HFFc6 (cell line): ENCODE data around the gene PLLP. TPM values are rescaled to one million over a fixed set of nuclear protein-coding genes. Genes with fewer than 3 reads are reported as not detected.

Source experiments
- DNase-seq: peaks from one replicate; pipeline ENCODE4 v3.0.0-alpha.2; 2018
- H3K27ac Mint-ChIP-seq: 2 replicates; pipeline ENCODE4 v1.8.0; 2020; ENCODE audit warnings: mild to moderate bottlenecking, mixed read lengths
- H3K27me3 Mint-ChIP-seq: 2 replicates; pipeline ENCODE4 v1.8.0; 2021; ENCODE audit warnings: mild to moderate bottlenecking, moderate library complexity, mixed read lengths; ENCODE audit not compliant: insufficient read depth
- H3K36me3 Mint-ChIP-seq: 2 replicates; pipeline ENCODE4 v1.8.0; 2021; ENCODE audit warnings: low read depth, mixed read lengths
- H3K4me1 Mint-ChIP-seq: 2 replicates; pipeline ENCODE4 v1.8.0; 2020; ENCODE audit warnings: low read depth, mixed read lengths
- H3K4me3 Mint-ChIP-seq: 2 replicates; pipeline ENCODE4 v1.8.0; 2020; ENCODE audit warnings: mild to moderate bottlenecking, moderate library complexity, mixed read lengths
- H3K9me3 Mint-ChIP-seq: 2 replicates; pipeline ENCODE4 v1.8.0; 2020; ENCODE audit warnings: mild to moderate bottlenecking, mixed read lengths
- total RNA-seq, 6 experiments: library from RNA; stranded (reverse); fragmentation: NEBNext Ultra II Directional; extraction: Animal tissue kit (Norgen Biotek cat#: 25700); gene quantifications; 2 replicates in 1 of 6; 3 replicates in 5 of 6; pipeline ENCODE4 v1.2.3, GENCODE V29; 2021
- TF ChIP-seq, protein P1 (sequence below): fragments of 200-600 bp; sonication (generic); IDR thresholded peaks from 2 replicates; pipeline ENCODE4 v1.5.0; 2021; ENCODE audit warnings: antibody characterized with exemption, mild to moderate bottlenecking

The PLLP gene
- total RNA-seq, 6 experiments from 2014 or later: not detected

DNA sequence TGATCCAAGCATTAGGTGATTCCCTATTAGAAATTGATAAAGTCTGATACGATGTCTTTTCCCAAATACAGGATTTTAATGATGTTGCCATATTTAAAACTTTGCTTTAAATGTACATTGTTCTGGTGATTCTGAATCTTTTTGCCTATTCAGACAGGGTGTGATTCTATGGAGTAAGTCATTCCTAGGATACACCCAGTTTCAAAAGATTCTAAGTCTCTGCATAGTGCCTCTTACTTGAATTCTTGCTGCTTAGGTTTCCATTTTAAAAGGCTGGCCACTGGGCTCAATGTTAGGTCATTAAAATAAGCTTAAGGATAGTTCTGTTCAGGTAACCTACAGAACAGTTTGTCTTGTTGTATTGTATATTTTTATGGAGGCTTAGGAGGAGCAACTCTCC lies 61.4 kb downstream of the PLLP start:
- no peak overlapping the region for H3K4me3 Mint-ChIP-seq
- no peak overlapping the region for H3K27ac Mint-ChIP-seq
- peaks cover 15% of the 10 kb centered on the region for H3K9me3 Mint-ChIP-seq
- DNase-seq: no peak
- peaks cover 11% of the 10 kb centered on the region for H3K4me1 Mint-ChIP-seq
- peaks cover 72% of the 10 kb centered on the region for H3K36me3 Mint-ChIP-seq
- H3K27me3 Mint-ChIP-seq: no peaks in the 10 kb centered on the region
- TF ChIP-seq, protein P1, sequence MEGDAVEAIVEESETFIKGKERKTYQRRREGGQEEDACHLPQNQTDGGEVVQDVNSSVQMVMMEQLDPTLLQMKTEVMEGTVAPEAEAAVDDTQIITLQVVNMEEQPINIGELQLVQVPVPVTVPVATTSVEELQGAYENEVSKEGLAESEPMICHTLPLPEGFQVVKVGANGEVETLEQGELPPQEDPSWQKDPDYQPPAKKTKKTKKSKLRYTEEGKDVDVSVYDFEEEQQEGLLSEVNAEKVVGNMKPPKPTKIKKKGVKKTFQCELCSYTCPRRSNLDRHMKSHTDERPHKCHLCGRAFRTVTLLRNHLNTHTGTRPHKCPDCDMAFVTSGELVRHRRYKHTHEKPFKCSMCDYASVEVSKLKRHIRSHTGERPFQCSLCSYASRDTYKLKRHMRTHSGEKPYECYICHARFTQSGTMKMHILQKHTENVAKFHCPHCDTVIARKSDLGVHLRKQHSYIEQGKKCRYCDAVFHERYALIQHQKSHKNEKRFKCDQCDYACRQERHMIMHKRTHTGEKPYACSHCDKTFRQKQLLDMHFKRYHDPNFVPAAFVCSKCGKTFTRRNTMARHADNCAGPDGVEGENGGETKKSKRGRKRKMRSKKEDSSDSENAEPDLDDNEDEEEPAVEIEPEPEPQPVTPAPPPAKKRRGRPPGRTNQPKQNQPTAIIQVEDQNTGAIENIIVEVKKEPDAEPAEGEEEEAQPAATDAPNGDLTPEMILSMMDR: no peak

DNA sequence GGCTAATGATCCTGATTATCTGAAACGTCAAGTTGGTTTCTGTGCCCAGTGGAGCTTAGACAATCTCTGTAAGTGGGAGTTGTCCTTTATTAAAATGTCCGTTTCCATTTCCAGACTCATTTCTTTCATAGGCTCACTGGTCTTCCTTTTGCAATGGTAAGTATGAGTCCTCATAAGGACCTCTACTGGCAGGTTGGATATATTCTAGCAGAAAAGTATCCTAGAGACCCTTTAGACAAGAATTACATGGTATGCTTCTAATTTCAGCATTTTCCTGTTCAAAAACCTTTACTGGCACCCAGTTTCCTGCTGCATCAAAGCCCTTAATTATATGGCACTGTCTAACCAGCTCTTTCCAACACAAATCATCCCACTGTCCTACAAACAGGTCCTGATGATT lies 67.5 kb downstream of the PLLP start:
- DNase-seq: no peak
- Mint-ChIP-seq H3K27ac (no peak overlapping the region), H3K4me1 (no peaks in the 10 kb centered on the region), H3K27me3 (no peaks in the 10 kb centered on the region), H3K36me3 (peaks cover 92% of the 10 kb centered on the region), H3K9me3 (peaks cover 49% of the 10 kb centered on the region), H3K4me3 (no peak overlapping the region)
- TF ChIP-seq, protein P1: no peak

DNA sequence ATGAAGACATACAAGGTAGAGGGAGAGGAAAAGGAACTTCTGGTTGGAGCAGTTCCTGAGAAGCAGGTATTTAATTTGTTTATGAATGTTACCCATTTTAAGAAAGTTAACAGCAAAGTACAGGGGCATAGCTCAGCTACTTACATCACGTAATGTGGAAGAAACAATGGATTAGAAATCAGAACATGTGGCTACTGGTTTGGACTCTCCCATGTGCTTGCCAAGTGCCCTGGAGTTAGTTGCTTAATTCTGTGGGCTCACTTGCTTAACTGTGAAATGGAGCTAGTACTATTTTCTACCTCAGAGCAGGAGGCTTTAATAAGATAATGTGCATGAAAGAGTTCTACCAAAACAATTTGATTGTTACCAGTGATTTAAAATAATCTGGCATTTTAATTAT lies 71.0 kb downstream of the PLLP start:
- Mint-ChIP-seq H3K27ac (no peak overlapping the region), H3K4me3 (no peak overlapping the region), H3K36me3 (peaks cover 72% of the 10 kb centered on the region), H3K9me3 (peaks cover 38% of the 10 kb centered on the region), H3K4me1 (no peaks in the 10 kb centered on the region), H3K27me3 (no peaks in the 10 kb centered on the region)
- TF ChIP-seq, protein P1: no peak
- DNase-seq: no peak

DNA sequence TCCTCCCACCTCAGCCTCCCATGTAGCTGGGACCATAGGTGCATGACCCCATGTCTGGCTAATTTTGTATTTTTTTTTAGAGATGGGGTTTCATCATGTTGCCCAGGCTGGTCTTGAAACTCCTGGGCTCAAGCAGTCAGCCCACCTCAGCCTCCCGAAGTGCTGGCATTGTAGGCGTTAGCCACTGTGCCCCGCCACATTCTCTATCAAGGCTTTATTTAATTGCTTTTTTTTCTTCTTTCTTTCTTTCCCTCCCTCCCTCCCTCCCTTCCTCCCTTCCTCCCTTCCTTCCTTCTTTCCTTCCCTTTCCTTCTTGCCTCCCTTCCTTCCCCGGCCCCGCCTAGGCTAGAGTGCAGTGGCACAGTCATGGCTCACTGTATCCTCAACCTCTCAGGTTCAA lies 74.7 kb downstream of the PLLP start:
- Mint-ChIP-seq H3K9me3 (peaks cover 5% of the 10 kb centered on the region), H3K4me3 (no peak overlapping the region), H3K4me1 (no peaks in the 10 kb centered on the region), H3K36me3 (peaks cover 47% of the 10 kb centered on the region), H3K27me3 (no peaks in the 10 kb centered on the region), H3K27ac (no peak overlapping the region)
- TF ChIP-seq, protein P1: no peak
- DNase-seq: no peak

DNA sequence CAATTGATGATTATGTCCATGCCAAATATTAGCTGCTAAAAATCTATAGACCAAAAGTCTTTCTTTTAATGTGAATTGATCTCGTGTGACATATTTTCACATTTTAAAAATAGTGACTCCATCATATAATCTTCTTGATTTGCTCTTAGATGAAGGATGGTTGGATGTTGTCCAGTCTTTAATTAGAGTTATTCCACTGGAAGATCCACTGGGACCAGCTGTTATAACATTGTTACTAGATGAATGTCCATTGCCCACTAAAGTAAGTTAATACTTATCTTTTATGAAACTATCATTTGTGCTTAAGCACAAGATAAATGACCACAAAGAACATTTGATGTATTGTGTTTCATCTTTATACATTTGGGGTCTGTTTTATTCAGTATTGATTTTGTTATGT lies 75.5 kb downstream of the PLLP start:
- Mint-ChIP-seq H3K9me3 (no peaks in the 10 kb centered on the region), H3K27me3 (no peaks in the 10 kb centered on the region), H3K27ac (no peak overlapping the region), H3K4me3 (no peak overlapping the region), H3K4me1 (no peaks in the 10 kb centered on the region), H3K36me3 (peaks cover 38% of the 10 kb centered on the region)
- DNase-seq: no peak
- TF ChIP-seq, protein P1: no peak

Other genes with a start within 250 kb of the PLLP start
- 10 to 100 TPM; 13.0 to 29.6 (median 23.3) TPM for gene CPNE2, start 192.1 kb downstream of the PLLP start, total RNA-seq
- gene PSME3IP1, start 98.6 kb downstream of the PLLP start, total RNA-seq: 10 to 100 TPM; 55.9 to 85.0 (median 76.5) TPM
- 10 to 100 TPM; 38.8 to 51.9 (median 47.7) TPM for gene RSPRY1, start 98.3 kb downstream of the PLLP start, total RNA-seq
- gene ARL2BP, start 39.4 kb downstream of the PLLP start, total RNA-seq: 10 to 100 TPM; 70.3 to 80.0 (median 76.7) TPM
- gene CCL22, start 74.1 kb upstream of the PLLP start, total RNA-seq: not detected
- not detected for gene CX3CL1, start 87.8 kb upstream of the PLLP start, total RNA-seq
- not detected for gene CCL17, start 120.1 kb upstream of the PLLP start, total RNA-seq
- gene CIAPIN1, start 162.7 kb upstream of the PLLP start, total RNA-seq: 10 to 100 TPM; 37.5 to 49.0 (median 46.8) TPM
- gene COQ9, start 162.8 kb upstream of the PLLP start, total RNA-seq: 10 to 100 TPM; 28.0 to 34.2 (median 30.7) TPM
- 10 to 100 TPM; 66.0 to 79.4 (median 71.3) TPM for gene POLR2C, start 178.0 kb upstream of the PLLP start, total RNA-seq
- 10 to 100 TPM; 24.4 to 28.9 (median 24.9) TPM for gene DOK4, start 201.8 kb upstream of the PLLP start, total RNA-seq